GM12878 (cell line): ENCODE measurements around the gene SLC35F6. TPM values are rescaled to one million over a fixed set of nuclear protein-coding genes. Genes with fewer than 3 reads are reported as not detected.

ENCODE experiments used
- ATAC-seq: fragments of 200-7000 bp; cut with Tn5 transposase; 3 replicates; pipeline ENCODE4 v1.9.1; 2020; ENCODE audit warnings: mild to moderate bottlenecking, moderate library complexity
- BruUV-seq: library from RNA; stranded (reverse); fragments of 400-500 nt; replicated peaks from 2 replicates; lab custom pipeline; 2021; lab: Mats Ljungman, UMichigan
- CTCF ChIA-PET: fragments of 300-600 bp; sonication (Branson Sonifier 250); formaldehyde crosslinking; extraction: SDS; loops from one replicate; lab custom pipeline; 2021; ENCODE audit warnings: inconsistent platforms; lab: Yijun Ruan, JAX
- POLR2A ChIA-PET: fragments of 350-600 bp; formaldehyde crosslinking; extraction: SDS; loops from one replicate; lab custom pipeline; 2021; ENCODE audit warnings: inconsistent platforms; lab: Charles Lee
- RAD21 ChIA-PET: fragments of 300-600 bp; sonication (Branson Sonifier 250); formaldehyde crosslinking; loops from one replicate; lab custom pipeline; 2023; ENCODE audit warnings: antibody characterized with exemption; ENCODE audit not compliant: unreplicated experiment; lab: Charles Lee
- SMC1A ChIA-PET: fragments of 300-600 bp; sonication (Branson Sonifier 250); formaldehyde crosslinking; loops from one replicate; lab custom pipeline; 2023; ENCODE audit not compliant: unreplicated experiment, uncharacterized antibody; lab: Charles Lee
- DNase-seq: peaks from one replicate; pipeline ENCODE4 v3.0.0-alpha.2; 2011; ENCODE audit warnings: low read depth, low spot score
- FAIRE-seq: peaks from 3 replicates; lab custom pipeline; 2011; peaks lifted over from hg19 to GRCh38; lab: Jason Lieb, UNC
- H2AFZ ChIP-seq: 2 replicates; pipeline ENCODE4 v1.6.0; 2011; ENCODE audit warnings: low read depth, low read length, control low read depth; ENCODE audit not compliant: control insufficient read depth
- H3K27ac ChIP-seq: 2 replicates; pipeline ENCODE4 v1.5.1; 2011; ENCODE audit warnings: control low read depth; ENCODE audit not compliant: control insufficient read depth, insufficient read depth
- H3K27me3 ChIP-seq, 2 experiments: replicated peaks in 1 of 2; 2 replicates each; pipeline versions ENCODE4 v1.6.0 to v1.6.1; 2011; ENCODE audit warnings: low read length in 1 of 2; ENCODE audit not compliant: control insufficient read depth in 2 of 2, insufficient read depth in 2 of 2
- H3K36me3 ChIP-seq, 2 experiments: 2 replicates each; pipeline ENCODE4 v1.5.1; 2011; ENCODE audit warnings: low read length in 1 of 2; ENCODE audit not compliant: control insufficient read depth in 2 of 2, insufficient read depth in 2 of 2
- H3K4me1 ChIP-seq: 2 replicates; pipeline ENCODE4 v1.6.1; 2011; ENCODE audit warnings: mild to moderate bottlenecking, low read length, moderate library complexity, mixed read lengths; ENCODE audit not compliant: control insufficient read depth, insufficient read depth
- H3K4me2 ChIP-seq: 2 replicates; pipeline ENCODE4 v1.6.0; 2011; ENCODE audit warnings: control low read depth; ENCODE audit not compliant: control insufficient read depth, insufficient read depth
- H3K4me3 ChIP-seq: fragments of 200-600 bp; sonication (generic); 2 replicates; pipeline ENCODE4 v1.5.1; 2016
- H3K79me2 ChIP-seq: 2 replicates; pipeline ENCODE4 v1.6.0; 2011; ENCODE audit warnings: low read length; ENCODE audit not compliant: control insufficient read depth, insufficient read depth
- H3K9ac ChIP-seq: 2 replicates; pipeline ENCODE4 v1.8.0; 2011; ENCODE audit warnings: low read length, control low read depth, mixed read lengths; ENCODE audit not compliant: control insufficient read depth, insufficient read depth
- H3K9me3 ChIP-seq: replicated peaks from 3 replicates; pipeline ENCODE4 v1.5.1; 2011; ENCODE audit warnings: mild to moderate bottlenecking, low read length; ENCODE audit not compliant: control insufficient read depth, insufficient read depth
- H4K20me1 ChIP-seq: 2 replicates; pipeline ENCODE4 v1.6.0; 2011; ENCODE audit not compliant: control insufficient read depth, insufficient read depth
- CREB1 ChIP-seq: IDR thresholded peaks from 2 replicates; pipeline ENCODE4 v1.6.1; 2012; ENCODE audit warnings: low read depth, mild to moderate bottlenecking, inconsistent platforms
- MAX ChIP-seq: IDR thresholded peaks from 2 replicates; pipeline ENCODE4 v1.6.1; 2012; ENCODE audit warnings: low read depth, low read length, improper control_type of control experiment
- MEF2B ChIP-seq: fragments of 450-650 bp; IDR thresholded peaks from 2 replicates; pipeline ENCODE4 v1.6.1; 2018; ENCODE audit warnings: mild to moderate bottlenecking, moderate library complexity; ENCODE audit not compliant: partially characterized antibody, poor library complexity, severe bottlenecking
- MYB ChIP-seq: fragments of 150-350 bp; IDR thresholded peaks from 2 replicates; pipeline ENCODE4 v1.6.1; 2014; ENCODE audit warnings: mild to moderate bottlenecking, low read depth, low read length, borderline replicate concordance
- RAD21 ChIP-seq: IDR thresholded peaks from 2 replicates; pipeline ENCODE4 v1.6.1; 2011; ENCODE audit warnings: mild to moderate bottlenecking, low read depth, low read length, moderate library complexity; ENCODE audit not compliant: insufficient read depth
- RBBP5 ChIP-seq: fragments of 200-600 bp; sonication (generic); conservative IDR thresholded peaks from 2 replicates; pipeline ENCODE4 v1.6.1; 2016
- SP1 ChIP-seq: IDR thresholded peaks from one replicate; pipeline ENCODE4 v1.6.1; 2011; ENCODE audit warnings: low read depth, low read length
- STAT3 ChIP-seq: IDR thresholded peaks from 2 replicates; pipeline ENCODE4 v1.6.1; 2011; ENCODE audit warnings: low read depth, low read length, improper control_type of control experiment
- SUZ12 ChIP-seq: fragments of 200-600 bp; sonication (generic); IDR thresholded peaks from one replicate; pipeline ENCODE4 v1.6.1; 2018; ENCODE audit warnings: antibody characterized with exemption, mild to moderate bottlenecking; ENCODE audit not compliant: unreplicated experiment
- ZNF207 ChIP-seq: fragments of 450-650 bp; IDR thresholded peaks from 2 replicates; pipeline ENCODE4 v1.6.1; 2014; ENCODE audit warnings: antibody characterized with exemption, mild to moderate bottlenecking, borderline replicate concordance
- ZZZ3 ChIP-seq: IDR thresholded peaks from 2 replicates; pipeline ENCODE4 v1.6.1; 2011; ENCODE audit warnings: low read depth; ENCODE audit not compliant: control insufficient read depth, insufficient read length
- WGBS: methylation state at CpG from one replicate; pipeline ENCODE4 v1.1.6; 2016; ENCODE audit warnings: low lambda C conversion rate; ENCODE audit not compliant: insufficient replicate concordance, insufficient coverage; ENCODE audit errors: missing lambda C conversion rate; 5-methylcytosine and 5-hydroxymethylcytosine counted together
- in situ Hi-C: fragments of 300-500 bp; cut with MboI; formaldehyde crosslinking; loops from 9 replicates; pipeline ENCODE4 v1.14.3; 2018; ENCODE audit warnings: mixed read lengths
- intact Hi-C: fragments of 100-400 bp; cut with micrococcal nuclease; formaldehyde crosslinking; loops from one replicate; pipeline ENCODE4 v1.14.2; 2022; ENCODE audit not compliant: unreplicated experiment
- polyA plus RNA-seq, 11 experiments: library from polyadenylated mRNA; depleted of rRNA in 4 of 11; unstranded in 6 of 11; stranded (reverse) in 5 of 11; fragments of >200 nt; fragmentation: Nextera tagmentation in 4 of 11; fragmentation: Illumina TruSeq in 1 of 11; extraction: Ambion mirVana in 4 of 11; extraction: Trizol in 1 of 11; gene quantifications; 1 replicate in 1 of 11; 2 replicates in 10 of 11; pipeline versions ENCODE4 v1.2.1 to v1.2.3, GENCODE V29; 2011 to 2016; ENCODE audit warnings: inconsistent platforms in 2 of 11, missing spikeins in 2 of 11, low read depth in 1 of 11
- total RNA-seq, 4 experiments: library from RNA; depleted of rRNA in 3 of 4; stranded (reverse); fragments of >200 nt in 3 of 4; fragmentation: Illumina TruSeq in 1 of 4; extraction: Trizol in 1 of 4; gene quantifications; 2 replicates each; pipeline versions ENCODE4 v1.2.1 to v1.2.3, GENCODE V29; 2013 to 2021
- TF ChIP-seq, protein P1 (sequence below): fragments of 450-650 bp; IDR thresholded peaks from 2 replicates; pipeline ENCODE4 v1.6.1; 2017; ENCODE audit warnings: antibody characterized with exemption, mild to moderate bottlenecking, moderate library complexity
- TF ChIP-seq, protein P2 (sequence below): fragments of 450-650 bp; IDR thresholded peaks from 2 replicates; pipeline ENCODE4 v1.6.1; 2017; ENCODE audit warnings: mild to moderate bottlenecking
- TF ChIP-seq, protein P3 (sequence below): IDR thresholded peaks from 2 replicates; pipeline ENCODE4 v1.6.1; 2011; ENCODE audit warnings: low read depth, low read length, improper control_type of control experiment, borderline replicate concordance

SLC35F6 gene
- total and polyA plus RNA-seq, 10 of the 15 experiments (the other 5 are each of a cell fraction or from before 2014, with no cell fraction given) = 4.0 to 10.5 (median 8.0) TPM

- Histone ChIP-seq H3K27me3 (no peaks in the 10 kb centered on the region), H3K4me1 (peaks cover 18% of the 10 kb centered on the region), H3K4me2 (peak overlapping the region; percentile 27; the same call in 1 of the 2 replicates), H3K79me2 (no peaks in the 10 kb centered on the region), H4K20me1 (no peaks in the 10 kb centered on the region), H3K36me3 (no peaks in the 10 kb centered on the region), H3K4me3 (no peak overlapping the region), H2AFZ (peak overlapping the region; percentile 56), H3K9ac (no peak overlapping the region; the same call in 1 of the 2 replicates), H3K27ac (peak overlapping the region; percentile 59), H3K9me3 (no peaks in the 10 kb centered on the region)
- RAD21 ChIA-PET = no interaction called here
- peak; percentile 75 for ATAC-seq
- FAIRE-seq = peak; percentile 27
- SMC1A ChIA-PET = interaction anchor here (0.9 to 1.5 kb wide), 4 partner anchors 8 to 153 kb away, joined by 3 to 7 read pairs (median 3); no protein-coding TSS in a partner anchor
- POLR2A ChIA-PET = no interaction called here
- intact Hi-C loops (no loop called here), in situ Hi-C loops (no loop called here)
- BruUV-seq = TSS peak; percentile 82
- WGBS = 24% methylated on average over 6 of the region's 6 CpGs
- CTCF ChIA-PET = interaction anchor here (0.9 to 3.7 kb wide), 3 partner anchors 8 to 12 kb away, joined by 3 to 22 read pairs (median 4); no protein-coding TSS in a partner anchor
- DNase-seq = peak; percentile 73
- TF ChIP-seq MYB (no peak), RBBP5 (no peak), SUZ12 (no peak), ZNF207 (no peak), MAX (no peak), RAD21 (no peak), CREB1 (0 out of 2 replicates have a peak, but pooled peaks have one; percentile 12), SP1 (no peak), STAT3 (peak; percentile 77; the same call in 1 of the 2 replicates), MEF2B (peak; percentile 85), ZZZ3 (no peak)
- TF ChIP-seq, protein P1, sequence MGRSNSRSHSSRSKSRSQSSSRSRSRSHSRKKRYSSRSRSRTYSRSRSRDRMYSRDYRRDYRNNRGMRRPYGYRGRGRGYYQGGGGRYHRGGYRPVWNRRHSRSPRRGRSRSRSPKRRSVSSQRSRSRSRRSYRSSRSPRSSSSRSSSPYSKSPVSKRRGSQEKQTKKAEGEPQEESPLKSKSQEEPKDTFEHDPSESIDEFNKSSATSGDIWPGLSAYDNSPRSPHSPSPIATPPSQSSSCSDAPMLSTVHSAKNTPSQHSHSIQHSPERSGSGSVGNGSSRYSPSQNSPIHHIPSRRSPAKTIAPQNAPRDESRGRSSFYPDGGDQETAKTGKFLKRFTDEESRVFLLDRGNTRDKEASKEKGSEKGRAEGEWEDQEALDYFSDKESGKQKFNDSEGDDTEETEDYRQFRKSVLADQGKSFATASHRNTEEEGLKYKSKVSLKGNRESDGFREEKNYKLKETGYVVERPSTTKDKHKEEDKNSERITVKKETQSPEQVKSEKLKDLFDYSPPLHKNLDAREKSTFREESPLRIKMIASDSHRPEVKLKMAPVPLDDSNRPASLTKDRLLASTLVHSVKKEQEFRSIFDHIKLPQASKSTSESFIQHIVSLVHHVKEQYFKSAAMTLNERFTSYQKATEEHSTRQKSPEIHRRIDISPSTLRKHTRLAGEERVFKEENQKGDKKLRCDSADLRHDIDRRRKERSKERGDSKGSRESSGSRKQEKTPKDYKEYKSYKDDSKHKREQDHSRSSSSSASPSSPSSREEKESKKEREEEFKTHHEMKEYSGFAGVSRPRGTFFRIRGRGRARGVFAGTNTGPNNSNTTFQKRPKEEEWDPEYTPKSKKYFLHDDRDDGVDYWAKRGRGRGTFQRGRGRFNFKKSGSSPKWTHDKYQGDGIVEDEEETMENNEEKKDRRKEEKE = no peak
- TF ChIP-seq, protein P2, sequence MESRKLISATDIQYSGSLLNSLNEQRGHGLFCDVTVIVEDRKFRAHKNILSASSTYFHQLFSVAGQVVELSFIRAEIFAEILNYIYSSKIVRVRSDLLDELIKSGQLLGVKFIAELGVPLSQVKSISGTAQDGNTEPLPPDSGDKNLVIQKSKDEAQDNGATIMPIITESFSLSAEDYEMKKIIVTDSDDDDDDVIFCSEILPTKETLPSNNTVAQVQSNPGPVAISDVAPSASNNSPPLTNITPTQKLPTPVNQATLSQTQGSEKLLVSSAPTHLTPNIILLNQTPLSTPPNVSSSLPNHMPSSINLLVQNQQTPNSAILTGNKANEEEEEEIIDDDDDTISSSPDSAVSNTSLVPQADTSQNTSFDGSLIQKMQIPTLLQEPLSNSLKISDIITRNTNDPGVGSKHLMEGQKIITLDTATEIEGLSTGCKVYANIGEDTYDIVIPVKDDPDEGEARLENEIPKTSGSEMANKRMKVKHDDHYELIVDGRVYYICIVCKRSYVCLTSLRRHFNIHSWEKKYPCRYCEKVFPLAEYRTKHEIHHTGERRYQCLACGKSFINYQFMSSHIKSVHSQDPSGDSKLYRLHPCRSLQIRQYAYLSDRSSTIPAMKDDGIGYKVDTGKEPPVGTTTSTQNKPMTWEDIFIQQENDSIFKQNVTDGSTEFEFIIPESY = no peak
- TF ChIP-seq, protein P3, sequence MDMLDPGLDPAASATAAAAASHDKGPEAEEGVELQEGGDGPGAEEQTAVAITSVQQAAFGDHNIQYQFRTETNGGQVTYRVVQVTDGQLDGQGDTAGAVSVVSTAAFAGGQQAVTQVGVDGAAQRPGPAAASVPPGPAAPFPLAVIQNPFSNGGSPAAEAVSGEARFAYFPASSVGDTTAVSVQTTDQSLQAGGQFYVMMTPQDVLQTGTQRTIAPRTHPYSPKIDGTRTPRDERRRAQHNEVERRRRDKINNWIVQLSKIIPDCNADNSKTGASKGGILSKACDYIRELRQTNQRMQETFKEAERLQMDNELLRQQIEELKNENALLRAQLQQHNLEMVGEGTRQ = no peak
Observed at GRCh38 chr2:26757873-26758789, 6.0 kb upstream of the SLC35F6 start.
